RWPE2 (cell line): Measurements from ENCODE around the gene LATS1.
"Not testable (repeated sequence)": the region's sequence is repeated elsewhere in the genome, so short reads cannot be mapped to it uniquely, and the experiment has no call there.

Source experiments
- ATAC-seq: fragments of 200-7000 bp; cut with Tn5 transposase; 3 replicates; pipeline ENCODE4 v1.9.1; 2021; ENCODE audit warnings: low read depth
- DNase-seq: peaks from one replicate; pipeline ENCODE4 v3.0.0-alpha.2; 2020; ENCODE audit warnings: low spot score
- H3K27ac ChIP-seq: fragments of 450-650 bp; 2 replicates; pipeline ENCODE4 v1.5.1; 2017; ENCODE audit warnings: mild to moderate bottlenecking; ENCODE audit not compliant: poor library complexity, severe bottlenecking
- H3K27me3 ChIP-seq: fragments of 250-450 bp; sonication (Bioruptor Pico); 2 replicates; pipeline ENCODE4 v1.5.1; 2021; ENCODE audit warnings: mild to moderate bottlenecking, moderate library complexity; ENCODE audit not compliant: insufficient read depth, poor library complexity, severe bottlenecking
- H3K36me3 ChIP-seq: fragments of 250-450 bp; sonication (Bioruptor Pico); 2 replicates; pipeline ENCODE4 v1.5.1; 2020; ENCODE audit warnings: low read depth, mild to moderate bottlenecking, moderate library complexity
- H3K4me1 ChIP-seq: fragments of 250-450 bp; sonication (Bioruptor Pico); 2 replicates; pipeline ENCODE4 v1.5.1; 2021; ENCODE audit warnings: mild to moderate bottlenecking, moderate library complexity; ENCODE audit not compliant: insufficient read depth, poor library complexity, severe bottlenecking
- H3K4me3 ChIP-seq: fragments of 250-450 bp; sonication (Bioruptor Pico); 2 replicates; pipeline ENCODE4 v1.5.1; 2021; ENCODE audit warnings: mild to moderate bottlenecking, moderate library complexity; ENCODE audit not compliant: severe bottlenecking
- H3K9me3 ChIP-seq: fragments of 250-450 bp; sonication (Bioruptor Pico); 2 replicates; pipeline ENCODE4 v1.5.1; 2021; ENCODE audit warnings: mild to moderate bottlenecking, moderate library complexity; ENCODE audit not compliant: severe bottlenecking
- CTCF ChIP-seq: fragments of 450-650 bp; IDR thresholded peaks from one replicate; pipeline ENCODE4 v1.5.1; 2017; ENCODE audit warnings: mild to moderate bottlenecking, moderate library complexity; ENCODE audit not compliant: poor library complexity, severe bottlenecking

LATS1 gene

GRCh38 chr6:149683256-149683859 lies 34.5 kb downstream of the LATS1 start:
- Histone ChIP-seq H3K27me3 (no peaks in the 10 kb centered on the region), H3K9me3 (no peaks in the 10 kb centered on the region), H3K27ac (no peak overlapping the region), H3K36me3 (peaks cover 56% of the 10 kb centered on the region), H3K4me3 (no peak overlapping the region), H3K4me1 (no peaks in the 10 kb centered on the region)
- DNase-seq (no peak), ATAC-seq (no peak)
- TF ChIP-seq CTCF: no peak

GRCh38 chr6:149681845-149682244 lies 36.1 kb downstream of the LATS1 start:
- not testable (repeated sequence) for H3K4me3 ChIP-seq

GRCh38 chr6:149681209-149681608 lies 36.7 kb downstream of the LATS1 start:
- Histone ChIP-seq H3K27ac (no peak overlapping the region), H3K9me3 (no peaks in the 10 kb centered on the region), H3K4me3 (no peak overlapping the region), H3K36me3 (peaks cover 72% of the 10 kb centered on the region), H3K4me1 (no peaks in the 10 kb centered on the region), H3K27me3 (no peaks in the 10 kb centered on the region)
- TF ChIP-seq CTCF: no peak
- ATAC-seq: no peak
- DNase-seq: no peak

More at GRCh38 chr6:149681845-149682244, 36.1 kb downstream of the LATS1 start:
- peaks cover 66% of the 10 kb centered on the region for H3K36me3 ChIP-seq
- not testable (repeated sequence) for ATAC-seq, DNase-seq, H3K4me1 ChIP-seq, H3K27me3 ChIP-seq, H3K27ac ChIP-seq, H3K9me3 ChIP-seq

GRCh38 chr6:149680503-149680902 lies 37.4 kb downstream of the LATS1 start:
- Histone ChIP-seq H3K27ac (no peak overlapping the region), H3K9me3 (no peaks in the 10 kb centered on the region), H3K36me3 (peaks cover 79% of the 10 kb centered on the region), H3K4me1 (no peaks in the 10 kb centered on the region), H3K27me3 (no peaks in the 10 kb centered on the region), H3K4me3 (no peak overlapping the region)
- ATAC-seq (no peak), DNase-seq (no peak)
- TF ChIP-seq CTCF: no peak

GRCh38 chr6:149672265-149672664 lies 45.6 kb downstream of the LATS1 start:
- not testable (repeated sequence) for H3K27me3 ChIP-seq, H3K9me3 ChIP-seq, H3K4me1 ChIP-seq, H3K4me3 ChIP-seq, DNase-seq, H3K27ac ChIP-seq, ATAC-seq
- peaks cover 77% of the 10 kb centered on the region for H3K36me3 ChIP-seq

- no peaks in the 10 kb centered on the region for H3K27me3 ChIP-seq
- no peaks in the 10 kb centered on the region for H3K4me1 ChIP-seq
- H3K27ac ChIP-seq: no peak overlapping the region
- TF ChIP-seq CTCF: no peak
- H3K9me3 ChIP-seq: no peaks in the 10 kb centered on the region
- H3K36me3 ChIP-seq: peaks cover 67% of the 10 kb centered on the region
- DNase-seq: no peak
- no peak for ATAC-seq
- no peak overlapping the region for H3K4me3 ChIP-seq
Observed at GRCh38 chr6:149660028-149660427, 57.9 kb downstream of the LATS1 start.
